T follicular helper cell (primary cell): ENCODE data around the gene PTPN2.
"Not testable (repeated sequence)": the region's sequence is repeated elsewhere in the genome, so short reads cannot be mapped to it uniquely, and the experiment has no call there.

Experiments
- DNase-seq: peaks from one replicate; pipeline ENCODE4 v3.0.0-alpha.2; 2020; ENCODE audit warnings: low read depth

Gene PTPN2

GRCh38 chr18:12825230-12825629 is 58.8 kb downstream of the PTPN2 start:
- no peak for DNase-seq

GRCh38 chr18:12823892-12824291 is 60.1 kb downstream of the PTPN2 start:
- no peak for DNase-seq

GRCh38 chr18:12821408-12821807 is 62.6 kb downstream of the PTPN2 start:
- no peak for DNase-seq

GRCh38 chr18:12820506-12820905 is 63.5 kb downstream of the PTPN2 start:
- no peak for DNase-seq

- DNase-seq: no peak
These were observed 64.2 kb downstream of the PTPN2 start for GRCh38 chr18:12819841-12820240.

- no peak for DNase-seq
These were observed 64.7 kb downstream of the PTPN2 start for GRCh38 chr18:12819322-12819721.

- no peak for DNase-seq
These were observed 65.8 kb downstream of the PTPN2 start for GRCh38 chr18:12818243-12818642.

GRCh38 chr18:12816451-12816850 is 67.6 kb downstream of the PTPN2 start:
- DNase-seq: no peak

GRCh38 chr18:12811191-12811950 is 72.7 kb downstream of the PTPN2 start:
- no peak for DNase-seq

GRCh38 chr18:12803069-12803936 is 80.7 kb downstream of the PTPN2 start:
- no peak for DNase-seq

- no peak for DNase-seq
These were observed 81.5 kb downstream of the PTPN2 start for GRCh38 chr18:12802538-12802937.

GRCh38 chr18:12796448-12796847 is 87.6 kb downstream of the PTPN2 start:
- DNase-seq: no peak

GRCh38 chr18:12791610-12792009 is 92.4 kb downstream of the PTPN2 start:
- no peak for DNase-seq

GRCh38 chr18:12786669-12787068 is 97.4 kb downstream of the PTPN2 start:
- DNase-seq: no peak

- DNase-seq: no peak
These were observed 100.5 kb downstream of the PTPN2 start for GRCh38 chr18:12783524-12783923.

- no peak for DNase-seq
These were observed 101.5 kb downstream of the PTPN2 start for GRCh38 chr18:12782521-12782920.

- no peak for DNase-seq
These were observed 104.6 kb downstream of the PTPN2 start for GRCh38 chr18:12779456-12779855.

GRCh38 chr18:12779043-12779442 is 105.0 kb downstream of the PTPN2 start:
- DNase-seq: no peak

GRCh38 chr18:12777500-12777944 is 106.5 kb downstream of the PTPN2 start:
- DNase-seq: no peak

- no peak for DNase-seq
These were observed 107.1 kb downstream of the PTPN2 start for GRCh38 chr18:12776821-12777471.

- DNase-seq: not testable (repeated sequence)
These were observed 107.6 kb downstream of the PTPN2 start for GRCh38 chr18:12776415-12776814.

GRCh38 chr18:12774982-12775381 is 109.1 kb downstream of the PTPN2 start:
- no peak for DNase-seq

- no peak for DNase-seq
These were observed 110.7 kb downstream of the PTPN2 start for GRCh38 chr18:12773369-12773768.
